NT2/D1 (cell line): ENCODE data around the gene PTPRT.

Source experiments
- YY1 ChIP-seq: IDR thresholded peaks from 2 replicates; pipeline ENCODE4 v1.6.1; 2011; ENCODE audit not compliant: insufficient read length, insufficient read depth
- ZNF274 ChIP-seq: IDR thresholded peaks from 2 replicates; pipeline ENCODE4 v1.6.1; 2011; ENCODE audit warnings: mild to moderate bottlenecking, low read depth, low read length

GRCh38 chr20:42708266-42708665 is 481.4 kb downstream of the PTPRT start:
- TF ChIP-seq YY1 (no peak), ZNF274 (no peak)
